Activated CD4-positive, CD25-positive, alpha-beta regulatory T cell (primary cell): ENCODE results near the gene TAOK3.
"Not testable (repeated sequence)": the region's sequence is repeated elsewhere in the genome, so short reads cannot be mapped to it uniquely, and the experiment has no call there.

ENCODE experiments used
- DNase-seq, 4 experiments: peaks; one replicate each; lab custom pipeline; 2025; lab: John Stamatoyannopoulos, UW

Gene TAOK3

GRCh38 chr12:118299791-118300460 is 72.8 kb downstream of the TAOK3 start:
- DNase-seq = no peak

- DNase-seq = no peak
Measured at GRCh38 chr12:118297284-118297683, 75.4 kb downstream of the TAOK3 start.

GRCh38 chr12:118292836-118293235 is 79.9 kb downstream of the TAOK3 start:
- DNase-seq = no peak

- no peak for DNase-seq
Measured at GRCh38 chr12:118290130-118290529, 82.6 kb downstream of the TAOK3 start.

- no peak for DNase-seq
Measured at GRCh38 chr12:118288174-118288573, 84.5 kb downstream of the TAOK3 start.

GRCh38 chr12:118287728-118288127 is 85.0 kb downstream of the TAOK3 start:
- DNase-seq = no peak

GRCh38 chr12:118282767-118283166 is 89.9 kb downstream of the TAOK3 start:
- no peak for DNase-seq

- not testable (repeated sequence) for DNase-seq
Measured at GRCh38 chr12:118278288-118278687, 94.4 kb downstream of the TAOK3 start.

- DNase-seq = no peak
Measured at GRCh38 chr12:118274066-118274465, 98.6 kb downstream of the TAOK3 start.

GRCh38 chr12:118271770-118272417 is 100.8 kb downstream of the TAOK3 start:
- no peak for DNase-seq

- no peak for DNase-seq
Measured at GRCh38 chr12:118271183-118271582, 101.5 kb downstream of the TAOK3 start.

- no peak for DNase-seq
Measured at GRCh38 chr12:118269806-118270205, 102.9 kb downstream of the TAOK3 start.

GRCh38 chr12:118259079-118259478 is 113.6 kb downstream of the TAOK3 start:
- DNase-seq = no peak

- no peak for DNase-seq
Measured at GRCh38 chr12:118256352-118256751, 116.4 kb downstream of the TAOK3 start.

- no peak for DNase-seq
Measured at GRCh38 chr12:118249547-118249946, 123.2 kb downstream of the TAOK3 start.

GRCh38 chr12:118245886-118246285 is 126.8 kb downstream of the TAOK3 start:
- DNase-seq = not testable (repeated sequence)

GRCh38 chr12:118238888-118239287 is 133.8 kb downstream of the TAOK3 start:
- DNase-seq = no peak

- no peak for DNase-seq
Measured at GRCh38 chr12:118237908-118238307, 134.8 kb downstream of the TAOK3 start.

- DNase-seq = no peak
Measured at GRCh38 chr12:118237052-118237665, 135.5 kb downstream of the TAOK3 start.

- no peak for DNase-seq
Measured at GRCh38 chr12:118220702-118221101, 152.0 kb downstream of the TAOK3 start.

GRCh38 chr12:118219772-118220171 is 152.9 kb downstream of the TAOK3 start:
- no peak for DNase-seq

GRCh38 chr12:118219106-118219505 is 153.6 kb downstream of the TAOK3 start:
- no peak for DNase-seq

GRCh38 chr12:118213452-118213851 is 159.3 kb downstream of the TAOK3 start:
- no peak for DNase-seq
